SKM-1 treated with dmso at 0.1 percent for 144 hours (cell line): ENCODE measurements around the gene PTPRK.
"Not testable (repeated sequence)": the region's sequence is repeated elsewhere in the genome, so short reads cannot be mapped to it uniquely, and the experiment has no call there.

Experiments used
- DNase-seq: peaks from one replicate; lab custom pipeline; 2025; ENCODE audit not compliant: unreplicated experiment; lab: John Stamatoyannopoulos, UW

PTPRK gene

GRCh38 chr6:127938701-127939100, 581.7 kb downstream of the PTPRK start:
- no peak for DNase-seq

DNA sequence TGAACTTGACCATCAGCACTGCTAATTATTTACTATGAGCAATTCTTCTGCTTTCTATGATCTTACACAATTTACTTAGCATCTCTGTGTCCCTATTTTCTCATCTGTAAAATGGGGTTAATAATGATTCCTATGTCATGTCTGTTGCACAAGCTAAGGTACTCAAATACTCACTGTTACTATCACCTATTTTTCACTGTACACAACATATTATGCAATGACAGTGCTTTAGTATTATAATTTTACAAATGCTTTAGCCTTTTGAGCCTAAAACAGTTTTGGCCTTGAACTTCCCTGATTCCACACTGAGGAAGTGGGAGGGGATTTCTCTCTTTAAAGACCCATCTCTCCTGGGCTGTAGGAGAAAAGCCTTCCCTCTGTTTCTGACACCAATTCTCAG, 582.7 kb downstream of the PTPRK start:
- no peak for DNase-seq

- no peak for DNase-seq
Measured at GRCh38 chr6:127937102-127937501, 583.3 kb downstream of the PTPRK start.

- DNase-seq = no peak
Measured at GRCh38 chr6:127934956-127935355, 585.4 kb downstream of the PTPRK start.

DNA sequence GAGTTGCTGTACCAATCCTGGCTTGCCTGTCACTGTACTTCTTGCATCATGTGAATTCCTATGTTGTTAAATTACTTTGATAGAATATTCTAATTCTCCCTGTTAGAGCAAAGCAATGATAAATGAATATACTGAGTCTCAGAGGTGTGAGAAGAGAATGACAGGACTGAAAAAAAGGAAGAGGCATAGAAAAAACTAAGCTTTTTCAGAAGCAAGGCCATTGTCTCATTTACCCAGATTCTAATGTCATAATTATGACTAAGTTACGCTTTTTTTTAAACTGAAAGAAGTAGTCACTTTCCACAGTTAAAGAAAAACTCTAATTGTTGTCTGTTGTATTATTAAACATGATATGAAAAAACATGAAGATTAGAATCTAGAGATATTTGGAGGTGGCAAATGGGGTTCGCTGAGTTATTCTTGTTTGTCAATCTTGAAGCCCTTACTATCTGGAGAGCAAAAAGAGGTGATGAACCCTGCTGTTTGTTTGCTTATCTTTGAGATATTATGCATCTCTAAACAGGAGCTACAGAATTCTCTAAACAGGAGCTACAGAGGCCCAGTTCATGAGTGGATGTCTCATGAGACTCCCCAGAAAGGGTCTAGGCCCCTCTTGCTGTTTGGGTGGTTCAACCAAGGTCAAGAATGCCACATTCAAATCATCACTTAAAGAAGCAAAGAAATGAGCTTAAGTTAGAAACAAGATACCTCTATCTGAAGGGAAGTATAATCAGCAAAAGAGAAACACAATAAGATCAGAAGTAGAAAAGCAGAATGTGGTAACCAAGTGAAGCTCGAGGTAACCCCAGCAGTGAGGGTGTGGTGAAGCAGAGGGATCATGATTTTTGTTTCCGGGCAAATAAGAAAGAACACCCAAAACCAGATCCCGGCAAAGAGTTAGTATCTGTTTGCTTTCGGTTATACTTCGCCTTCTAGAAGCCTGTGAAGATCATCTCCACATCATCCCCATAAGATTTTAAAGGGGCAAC, 586.3 kb downstream of the PTPRK start:
- DNase-seq = no peak

DNA sequence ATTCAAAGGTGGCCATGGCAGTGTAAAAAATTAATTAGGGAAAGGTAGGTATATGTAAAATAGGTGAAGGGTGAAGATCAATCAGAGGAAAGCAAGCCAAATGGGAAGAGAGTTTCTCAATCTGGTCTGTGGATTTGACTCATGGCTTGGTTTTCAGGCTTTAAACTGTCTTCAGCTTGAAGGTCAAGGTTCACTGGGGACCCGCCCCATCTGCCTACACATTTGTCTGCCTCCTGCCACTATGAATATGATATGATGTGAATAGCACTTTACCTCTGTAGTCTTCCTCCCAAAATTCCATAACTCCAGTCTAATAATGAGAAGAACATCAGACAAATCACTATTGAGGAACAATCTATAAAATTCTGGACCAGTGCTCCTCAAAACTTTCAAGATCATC, 587.3 kb downstream of the PTPRK start:
- DNase-seq = no peak

DNA sequence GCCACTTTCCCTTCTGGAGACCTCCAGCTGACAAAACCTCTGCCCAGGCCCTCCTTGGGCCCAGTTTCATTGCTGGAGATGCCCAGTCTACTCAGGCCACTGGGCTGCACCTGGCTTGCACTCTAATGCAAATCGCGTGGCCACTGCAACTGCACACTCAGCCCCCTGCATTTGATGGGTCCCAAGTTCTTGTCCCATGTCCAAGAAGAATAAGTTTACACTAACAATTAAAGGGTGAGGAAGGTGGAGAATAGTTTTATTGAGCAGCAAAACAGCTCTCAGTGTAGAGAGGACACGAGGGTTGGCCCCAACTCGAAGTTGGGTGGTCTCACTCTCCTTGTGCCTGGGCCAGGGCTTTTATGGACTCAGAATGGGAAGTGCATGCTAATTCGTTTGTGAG, 587.7 kb downstream of the PTPRK start:
- DNase-seq = no peak

DNA sequence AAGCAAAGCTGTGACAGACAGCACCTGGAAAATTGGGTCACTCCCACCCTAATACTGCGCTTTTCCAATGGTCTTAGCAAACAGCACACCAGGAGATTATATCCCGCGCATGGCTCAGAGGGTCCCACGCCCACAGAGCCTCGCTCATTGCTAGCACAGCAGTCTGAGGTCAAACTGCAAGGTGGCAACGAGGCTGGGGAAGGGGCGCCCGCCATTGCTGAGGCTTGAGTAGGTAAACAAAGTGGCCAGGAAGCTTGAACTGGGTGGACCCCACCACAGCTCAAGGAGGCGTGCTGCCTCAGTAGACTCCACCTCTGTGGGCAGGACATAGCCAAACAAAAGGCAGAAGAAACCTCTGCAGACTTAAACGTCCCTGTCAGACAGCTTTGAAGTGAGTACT, 594.0 kb downstream of the PTPRK start:
- DNase-seq = not testable (repeated sequence)

DNA sequence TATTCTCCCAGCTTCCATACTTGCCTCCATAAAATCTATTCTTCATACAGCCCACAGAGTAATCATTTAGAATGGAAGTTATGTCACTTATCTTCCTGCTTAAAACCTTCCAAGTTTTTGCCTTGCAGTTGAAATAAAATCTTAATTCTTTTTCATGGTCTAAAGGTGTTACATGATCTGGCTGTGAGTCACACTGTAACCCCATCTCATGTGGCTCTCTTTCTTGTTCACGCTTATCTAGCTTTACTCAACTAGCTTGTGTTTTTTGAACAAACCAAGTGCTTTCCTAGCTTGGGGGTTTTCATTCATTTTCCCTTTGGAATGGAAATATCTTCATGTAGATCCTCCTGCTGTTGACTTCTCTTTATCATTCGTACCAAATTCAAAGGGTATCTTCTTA, 596.0 kb downstream of the PTPRK start:
- no peak for DNase-seq

GRCh38 chr6:127924031-127924430, 596.4 kb downstream of the PTPRK start:
- DNase-seq = no peak

DNA sequence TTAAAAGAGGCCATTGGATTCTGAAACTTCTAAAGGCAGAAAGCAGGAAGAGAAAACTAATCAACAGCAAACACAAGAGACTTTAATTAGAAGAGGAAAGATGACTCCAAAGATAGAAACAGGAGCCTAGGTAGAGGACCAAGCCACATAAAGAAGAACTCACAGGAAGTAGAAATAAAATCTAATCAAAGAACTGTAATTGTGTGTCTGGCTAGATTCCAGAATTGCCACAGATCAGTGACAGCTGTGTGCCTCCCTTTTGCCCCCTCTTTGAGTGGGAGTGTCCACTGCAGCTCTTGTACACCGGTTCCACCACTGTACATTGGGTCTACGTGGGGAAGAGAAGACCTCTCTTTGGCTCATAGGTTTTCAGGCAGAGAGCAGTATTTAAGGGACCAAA, 597.3 kb downstream of the PTPRK start:
- DNase-seq = no peak

GRCh38 chr6:127921982-127922381, 598.4 kb downstream of the PTPRK start:
- DNase-seq = no peak

GRCh38 chr6:127920804-127921203, 599.6 kb downstream of the PTPRK start:
- no peak for DNase-seq
